NT2/D1 (cell line): ENCODE measurements around the gene TRPC6.

Experiments
- SUZ12 ChIP-seq: IDR thresholded peaks from 2 replicates; pipeline ENCODE4 v1.6.1; 2011; ENCODE audit not compliant: insufficient read length, insufficient read depth; ENCODE audit errors: extremely low read depth
- YY1 ChIP-seq: IDR thresholded peaks from 2 replicates; pipeline ENCODE4 v1.6.1; 2011; ENCODE audit not compliant: insufficient read length, insufficient read depth
- ZNF274 ChIP-seq: IDR thresholded peaks from 2 replicates; pipeline ENCODE4 v1.6.1; 2011; ENCODE audit warnings: mild to moderate bottlenecking, low read depth, low read length

GRCh38 chr11:101442171-101442570 lies 141.6 kb downstream of the TRPC6 start:
- TF ChIP-seq SUZ12: no peak
- no peak for TF ChIP-seq ZNF274
- TF ChIP-seq YY1: no peak
